IMR-90 (cell line): ENCODE measurements around the gene DOCK10. TPM values are rescaled to one million over a fixed set of nuclear protein-coding genes. Genes with fewer than 3 reads are reported as not detected.
A peak's percentile ranks its signal among the peaks of the same experiment; 100 is the strongest.

Experiments
- ATAC-seq: fragments of 200-7000 bp; cut with Tn5 transposase; 2 replicates; pipeline ENCODE4 v1.9.1; 2020; ENCODE audit warnings: low read depth, mild to moderate bottlenecking, moderate library complexity
- BruUV-seq: library from RNA; stranded (reverse); fragments of 400-500 nt; replicated peaks from 2 replicates; lab custom pipeline; 2021; lab: Mats Ljungman, UMichigan
- CTCF ChIA-PET: fragments of 300-600 bp; formaldehyde crosslinking; extraction: SDS; loops from one replicate; lab custom pipeline; 2021; ENCODE audit warnings: antibody characterized with exemption; lab: Yijun Ruan, JAX
- POLR2A ChIA-PET: fragments of 300-600 bp; sonication (Branson Sonifier 250); formaldehyde crosslinking; loops from one replicate; lab custom pipeline; 2022; ENCODE audit warnings: antibody characterized with exemption; ENCODE audit not compliant: unreplicated experiment; lab: Charles Lee
- DNase-seq: peaks from one replicate; pipeline ENCODE4 v3.0.0; 2013
- H2AFZ ChIP-seq: replicated peaks from 2 replicates; pipeline ENCODE3; 2013; ENCODE audit warnings: low read length, mild to moderate bottlenecking; ENCODE audit not compliant: poor library complexity
- H2AK5ac ChIP-seq: 2 replicates; pipeline ENCODE4 v1.6.1; 2013; ENCODE audit warnings: low read depth, low read length, inconsistent platforms
- H2AK9ac ChIP-seq: replicated peaks from 2 replicates; pipeline ENCODE3; 2013; ENCODE audit warnings: mild to moderate bottlenecking, low read depth, low read length, moderate library complexity; ENCODE audit not compliant: poor library complexity
- H2BK120ac ChIP-seq: 2 replicates; pipeline ENCODE4 v1.6.1; 2013; ENCODE audit warnings: low read depth, low read length, inconsistent platforms
- H2BK15ac ChIP-seq: 3 replicates; pipeline ENCODE4 v1.6.1; 2013; ENCODE audit warnings: low read depth, low read length, inconsistent platforms
- H2BK20ac ChIP-seq: 2 replicates; pipeline ENCODE4 v1.6.1; 2013; ENCODE audit warnings: low read depth, mild to moderate bottlenecking, inconsistent platforms, low read length, moderate library complexity
- H2BK5ac ChIP-seq: 2 replicates; pipeline ENCODE4 v1.6.1; 2013; ENCODE audit warnings: mild to moderate bottlenecking, low read depth, low read length, inconsistent platforms; ENCODE audit not compliant: poor library complexity, severe bottlenecking
- H3K14ac ChIP-seq: replicated peaks from 2 replicates; pipeline ENCODE4 v1.6.1; 2013; ENCODE audit warnings: low read depth, low read length, inconsistent platforms
- H3K18ac ChIP-seq: 2 replicates; pipeline ENCODE4 v1.6.1; 2013; ENCODE audit warnings: low read depth, low read length, control low read depth
- H3K23ac ChIP-seq: 2 replicates; pipeline ENCODE4 v1.6.1; 2013; ENCODE audit warnings: low read depth, low read length, inconsistent platforms
- H3K27ac ChIP-seq: 2 replicates; pipeline ENCODE4 v1.5.1; 2013; ENCODE audit warnings: mild to moderate bottlenecking, control low read depth, low read length; ENCODE audit not compliant: insufficient read depth
- H3K27me3 ChIP-seq: 2 replicates; pipeline ENCODE4 v1.6.1; 2013; ENCODE audit warnings: low read length; ENCODE audit not compliant: control insufficient read depth, insufficient read depth
- H3K36me3 ChIP-seq: 2 replicates; pipeline ENCODE4 v1.6.1; 2013; ENCODE audit warnings: low read length, mixed read lengths; ENCODE audit not compliant: control insufficient read depth, insufficient read depth
- H3K4ac ChIP-seq: 2 replicates; pipeline ENCODE4 v1.6.1; 2013; ENCODE audit warnings: low read depth, low read length, inconsistent platforms
- H3K4me1 ChIP-seq: 2 replicates; pipeline ENCODE4 v1.6.1; 2013; ENCODE audit warnings: low read length, mixed read lengths; ENCODE audit not compliant: control insufficient read depth, insufficient read depth
- H3K4me2 ChIP-seq: 2 replicates; pipeline ENCODE4 v1.6.1; 2013; ENCODE audit warnings: low read depth, mild to moderate bottlenecking, control low read depth, low read length, moderate library complexity
- H3K4me3 ChIP-seq: 2 replicates; pipeline ENCODE4 v1.5.1; 2013; ENCODE audit warnings: low read depth, mild to moderate bottlenecking, control low read depth, low read length, moderate library complexity; ENCODE audit not compliant: insufficient read depth
- H3K56ac ChIP-seq: 2 replicates; pipeline ENCODE4 v1.6.1; 2013; ENCODE audit warnings: low read length, inconsistent platforms; ENCODE audit not compliant: insufficient read depth; ENCODE audit errors: extremely low read depth
- H3K79me1 ChIP-seq, 2 experiments: 2 replicates each; pipeline ENCODE4 v1.6.1; 2013; ENCODE audit warnings: low read length in 2 of 2, inconsistent platforms in 1 of 2, low read depth in 1 of 2
- H3K9ac ChIP-seq: 2 replicates; pipeline ENCODE4 v1.6.1; 2013; ENCODE audit warnings: low read depth, low read length, control low read depth
- H3K9me1 ChIP-seq: 2 replicates; pipeline ENCODE4 v1.6.1; 2013; ENCODE audit warnings: low read length, inconsistent platforms; ENCODE audit not compliant: insufficient read depth
- H3K9me3 ChIP-seq: 2 replicates; pipeline ENCODE4 v1.6.1; 2013; ENCODE audit warnings: low read length; ENCODE audit not compliant: control insufficient read depth, insufficient read depth
- H4K20me1 ChIP-seq: 2 replicates; pipeline ENCODE4 v1.6.1; 2013; ENCODE audit warnings: low read length, inconsistent platforms; ENCODE audit not compliant: insufficient read depth
- H4K5ac ChIP-seq: 2 replicates; pipeline ENCODE4 v1.6.1; 2013; ENCODE audit warnings: mild to moderate bottlenecking, low read depth, low read length, control low read depth
- H4K8ac ChIP-seq, 2 experiments: 2 replicates each; pipeline ENCODE4 v1.6.1; 2013; ENCODE audit warnings: low read depth in 2 of 2, low read length in 2 of 2, control low read depth in 1 of 2, inconsistent platforms in 1 of 2
- H4K91ac ChIP-seq: 2 replicates; pipeline ENCODE4 v1.6.1; 2013; ENCODE audit warnings: low read depth, low read length, inconsistent platforms; ENCODE audit not compliant: insufficient read depth
- FOS ChIP-seq: fragments of 150-350 bp; IDR thresholded peaks from 2 replicates; pipeline ENCODE4 v1.6.1; 2016; ENCODE audit warnings: low read depth, low read length
- POLR2A ChIP-seq: IDR thresholded peaks from 2 replicates; pipeline ENCODE4 v1.6.1; 2012; ENCODE audit warnings: mild to moderate bottlenecking, low read depth, low read length
- WGBS, 2 experiments: methylation state at CpG; one replicate each; pipeline versions ENCODE4 v1.1.5 to v1.1.7; 2013; ENCODE audit warnings: missing lambda C conversion rate in 2 of 2; ENCODE audit not compliant: insufficient read length in 1 of 2; ENCODE audit errors: extremely low coverage in 2 of 2; 5-methylcytosine and 5-hydroxymethylcytosine counted together
- dilution Hi-C: fragments of 300-500 bp; cut with HindIII; formaldehyde crosslinking; loops from one replicate; pipeline ENCODE4 v1.14.3; 2018; ENCODE audit warnings: low sequenced_read_pairs; ENCODE audit not compliant: unreplicated experiment
- in situ Hi-C: fragments of 300-500 bp; cut with MboI; formaldehyde crosslinking; loops from 3 replicates; pipeline ENCODE4 v1.14.3; 2019; ENCODE audit warnings: low sequenced_read_pairs, inconsistent platforms, mixed read lengths
- intact Hi-C: fragments of 100-400 bp; cut with micrococcal nuclease; formaldehyde crosslinking; loops from 2 replicates; pipeline ENCODE4 v1.10.0; 2022
- polyA plus RNA-seq, 3 experiments: library from polyadenylated mRNA; depleted of rRNA; stranded (reverse); fragments of >200 nt; gene quantifications; 2 replicates each; pipeline ENCODE4 v1.2.3, GENCODE V29; 2012; ENCODE audit warnings: low replicate concordance in 1 of 3
- total RNA-seq: library from RNA; depleted of rRNA; stranded (reverse); fragments of >200 nt; gene quantifications from 2 replicates; pipeline ENCODE4 v1.2.3, GENCODE V29; 2012

DOCK10 gene
- total and polyA plus RNA-seq, 2 of the 4 experiments (the other 2 are of a cell fraction), result 58.6 to 75.3 TPM

GRCh38 chr2:224904381-224904780 is 137.9 kb downstream of the DOCK10 start:
- no peaks in the 10 kb centered on the region for H3K4me1 ChIP-seq
- CTCF ChIA-PET, result no interaction called here
- H3K9ac ChIP-seq, result no peak overlapping the region
- H3K4ac ChIP-seq, result no peak overlapping the region
- H2BK15ac ChIP-seq, result no peak overlapping the region
- H3K9me3 ChIP-seq, result no peaks in the 10 kb centered on the region
- BruUV-seq, result no TSS peak
- H3K14ac ChIP-seq, result no peak overlapping the region
- peak; percentile 68 for DNase-seq
- no peak overlapping the region for H2BK120ac ChIP-seq
- peak; percentile 92 for ATAC-seq
- no peaks in the 10 kb centered on the region for H3K9me1 ChIP-seq
- H4K5ac ChIP-seq, result no peak overlapping the region
- WGBS, 2 experiments, result no CpG with 5 or more reads among the region's 1 CpG
- no peak overlapping the region for H3K4me2 ChIP-seq
- in situ Hi-C loops, result no loop called here
- POLR2A ChIA-PET, result no interaction called here
- H3K56ac ChIP-seq, result no peak overlapping the region
- H2BK5ac ChIP-seq, result no peak overlapping the region
- H4K8ac ChIP-seq, result no peak overlapping the region
- no peak overlapping the region for H4K91ac ChIP-seq
- H3K27me3 ChIP-seq, result no peaks in the 10 kb centered on the region
- no peak overlapping the region for H3K23ac ChIP-seq
- H2AK9ac ChIP-seq, result no peak overlapping the region
- H2AFZ ChIP-seq, result no peak overlapping the region
- no peaks in the 10 kb centered on the region for H3K36me3 ChIP-seq
- no peaks in the 10 kb centered on the region for H4K20me1 ChIP-seq
- H3K79me1 ChIP-seq, result peaks cover 19 to 23% of the 10 kb centered on the region in 2 experiments
- no peak overlapping the region for H2BK20ac ChIP-seq
- dilution Hi-C loops, result no loop called here
- H2AK5ac ChIP-seq, result no peak overlapping the region
- no peak overlapping the region for H3K27ac ChIP-seq
- no peak overlapping the region for H3K18ac ChIP-seq
- no peak overlapping the region for H3K4me3 ChIP-seq
- TF ChIP-seq FOS, result peak; percentile 61; the same call in 1 of the 2 replicates
- TF ChIP-seq POLR2A, result no peak
- intact Hi-C loops, result no loop called here
